SK-N-SH (cell line): ENCODE results near the gene C20orf204. TPM values are rescaled to one million over a fixed set of nuclear protein-coding genes. Genes with fewer than 3 reads are reported as not detected.

Source experiments
- CTCF ChIA-PET: fragments of 300-600, 350-600 bp; formaldehyde crosslinking; extraction: SDS; loops from one replicate; lab custom pipeline; 2021; lab: Yijun Ruan, JAX
- POLR2A ChIA-PET: fragments of 350-600 bp; sonication (Branson Sonifier 250); formaldehyde crosslinking; extraction: SDS; loops from one replicate; lab custom pipeline; 2020; ENCODE audit warnings: antibody characterized with exemption, inconsistent platforms; lab: Yijun Ruan, JAX
- DNase-seq: peaks from one replicate; pipeline ENCODE4 v3.0.0; 2012
- H2AFZ ChIP-seq: fragments of 200-600 bp; sonication (generic); 2 replicates; pipeline ENCODE4 v1.8.1; 2016; ENCODE audit warnings: antibody characterized with exemption, mild to moderate bottlenecking, low read depth
- H3F3A ChIP-seq: fragments of 200-600 bp; sonication (generic); replicated peaks from 2 replicates; pipeline ENCODE3; 2016; ENCODE audit warnings: antibody characterized with exemption, mild to moderate bottlenecking; ENCODE audit not compliant: insufficient read depth
- H3K27ac ChIP-seq, 2 experiments: fragments of 200-500 bp in 1 of 2; fragments of 200-600 bp in 1 of 2; sonication (Bioruptor generic) in 1 of 2; sonication (generic), shearing (Covaris generic) in 1 of 2; 2 replicates each; pipeline versions ENCODE4 v1.5.1 to v1.6.1; 2014 to 2016; ENCODE audit warnings: low read depth in 2 of 2, inconsistent platforms in 1 of 2, low read length in 1 of 2, mild to moderate bottlenecking in 1 of 2, mixed read lengths in 1 of 2
- H3K27me3 ChIP-seq: fragments of 200-600 bp; sonication (generic), shearing (Covaris generic); 2 replicates; pipeline ENCODE4 v1.6.1; 2016; ENCODE audit warnings: mixed run types; ENCODE audit not compliant: insufficient read depth
- H3K36me3 ChIP-seq, 2 experiments: fragments of 200-500 bp in 1 of 2; fragments of 200-600 bp in 1 of 2; sonication (Bioruptor generic) in 1 of 2; sonication (generic) in 1 of 2; replicated peaks in 1 of 2; 2 replicates each; pipeline versions ENCODE3 to v1.5.1; 2014 to 2016; ENCODE audit warnings: low read length in 1 of 2, mild to moderate bottlenecking in 1 of 2; ENCODE audit not compliant: insufficient read depth in 2 of 2, control insufficient read depth in 1 of 2
- H3K4me1 ChIP-seq, 2 experiments: fragments of 200-500 bp in 1 of 2; fragments of 200-600 bp in 1 of 2; sonication (Bioruptor generic) in 1 of 2; sonication (generic), shearing (Covaris generic) in 1 of 2; 2 replicates each; pipeline versions ENCODE4 v1.5.1 to v1.6.1; 2014 to 2016; ENCODE audit warnings: low read depth in 1 of 2, low read length in 1 of 2, mixed run types in 1 of 2; ENCODE audit not compliant: insufficient read depth in 2 of 2, control insufficient read depth in 1 of 2
- H3K4me2 ChIP-seq: fragments of 200-600 bp; sonication (generic), shearing (Covaris generic); 2 replicates; pipeline ENCODE4 v1.6.1; 2017; ENCODE audit warnings: mixed run types
- H3K4me3 ChIP-seq, 2 experiments: fragments of 200-500 bp in 1 of 2; fragments of 200-600 bp in 1 of 2; sonication (Bioruptor generic) in 1 of 2; sonication (generic), shearing (Covaris generic) in 1 of 2; 2 replicates each; pipeline versions ENCODE4 v1.5.1 to v1.8.1; 2014 to 2016; ENCODE audit warnings: low read depth in 2 of 2, inconsistent platforms in 1 of 2, low read length in 1 of 2, mild to moderate bottlenecking in 1 of 2, mixed read lengths in 1 of 2, moderate library complexity in 1 of 2
- H3K79me2 ChIP-seq: fragments of 200-600 bp; sonication (generic); 2 replicates; pipeline ENCODE4 v1.8.1; 2017; ENCODE audit warnings: mild to moderate bottlenecking; ENCODE audit not compliant: insufficient read depth
- H3K9ac ChIP-seq: fragments of 200-600 bp; sonication (generic); 2 replicates; pipeline ENCODE4 v1.6.1; 2017; ENCODE audit warnings: mixed run types
- H3K9me2 ChIP-seq: fragments of 200-600 bp; sonication (generic); 2 replicates; pipeline ENCODE4 v1.6.1; 2017; ENCODE audit warnings: mixed run types
- H3K9me3 ChIP-seq: fragments of 200-600 bp; sonication (generic); 2 replicates; pipeline ENCODE4 v1.6.1; 2017; ENCODE audit warnings: mixed run types, mild to moderate bottlenecking, moderate library complexity
- H4K20me1 ChIP-seq: fragments of 200-600 bp; sonication (generic); 2 replicates; pipeline ENCODE4 v1.6.1; 2017; ENCODE audit warnings: mild to moderate bottlenecking, mixed run types; ENCODE audit not compliant: insufficient read depth
- ELF1 ChIP-seq: IDR thresholded peaks from 2 replicates; pipeline ENCODE4 v1.4.0; 2012
- EP300 ChIP-seq, 2 experiments: IDR thresholded peaks; 2 replicates each; pipeline versions ENCODE4 v1.4.0 to v1.6.1; 2012; ENCODE audit warnings: borderline replicate concordance in 1 of 2, low read depth in 1 of 2, low read length in 1 of 2
- FOXJ3 ChIP-seq: sonication (generic); formaldehyde crosslinking; IDR thresholded peaks from 2 replicates; pipeline ENCODE4 v1.5.1; 2020; ENCODE audit warnings: mild to moderate bottlenecking, missing genetic modification reagents
- FOXM1 ChIP-seq: IDR thresholded peaks from 2 replicates; pipeline ENCODE4 v1.4.0; 2012; ENCODE audit warnings: low read depth, mild to moderate bottlenecking
- MXI1 ChIP-seq: IDR thresholded peaks from 2 replicates; pipeline ENCODE4 v1.6.1; 2012; ENCODE audit warnings: mild to moderate bottlenecking, low read depth, low read length, improper control_type of control experiment
- NFIC ChIP-seq: IDR thresholded peaks from 2 replicates; pipeline ENCODE4 v1.4.0; 2012; ENCODE audit warnings: borderline replicate concordance
- NRF1 ChIP-seq: IDR thresholded peaks from 2 replicates; pipeline ENCODE4 v1.6.1; 2012; ENCODE audit warnings: low read depth, mild to moderate bottlenecking, low read length
- RXRA ChIP-seq: IDR thresholded peaks from 2 replicates; pipeline ENCODE4 v1.4.0; 2012; ENCODE audit warnings: low read depth, mild to moderate bottlenecking, borderline replicate concordance
- SIN3A ChIP-seq: IDR thresholded peaks from 2 replicates; pipeline ENCODE4 v1.6.1; 2012; ENCODE audit warnings: low read depth, mild to moderate bottlenecking, low read length, moderate library complexity, borderline replicate concordance
- SMC3 ChIP-seq: IDR thresholded peaks from 2 replicates; pipeline ENCODE4 v1.6.1; 2012; ENCODE audit warnings: low read depth, low read length, improper control_type of control experiment
- TEAD4 ChIP-seq: IDR thresholded peaks from 2 replicates; pipeline ENCODE4 v1.4.0; 2012; ENCODE audit warnings: mild to moderate bottlenecking, borderline replicate concordance; ENCODE audit not compliant: insufficient read depth
- YY1 ChIP-seq: IDR thresholded peaks from 2 replicates; pipeline ENCODE4 v1.4.0; 2012; ENCODE audit warnings: low read depth, mild to moderate bottlenecking
- WGBS: methylation state at CpG from one replicate; pipeline ENCODE4 v1.1.6; 2017; ENCODE audit warnings: low lambda C conversion rate; 5-methylcytosine and 5-hydroxymethylcytosine counted together
- polyA plus RNA-seq, 3 experiments: library from polyadenylated mRNA; depleted of rRNA; stranded (reverse); fragments of >200 nt; gene quantifications; 2 replicates each; pipeline ENCODE4 v1.2.3, GENCODE V29; 2012
- TF ChIP-seq, protein P1 (sequence below): IDR thresholded peaks from 2 replicates; pipeline ENCODE4 v1.4.0; 2012; ENCODE audit warnings: low read depth, borderline replicate concordance
- TF ChIP-seq, protein P2 (sequence below): IDR thresholded peaks from 2 replicates; pipeline ENCODE4; 2012
- TF ChIP-seq, protein P3 (sequence below): IDR thresholded peaks from 2 replicates; pipeline ENCODE4 v1.4.0; 2012; ENCODE audit warnings: low read depth
- TF ChIP-seq, protein P4 (sequence below): IDR thresholded peaks from 2 replicates; pipeline ENCODE4 v1.4.0; 2012; ENCODE audit warnings: low read depth, borderline replicate concordance

Gene C20orf204
- polyA plus RNA-seq, 1 of the 3 experiments (the other 2 are of a cell fraction): 0.21 TPM

DNA sequence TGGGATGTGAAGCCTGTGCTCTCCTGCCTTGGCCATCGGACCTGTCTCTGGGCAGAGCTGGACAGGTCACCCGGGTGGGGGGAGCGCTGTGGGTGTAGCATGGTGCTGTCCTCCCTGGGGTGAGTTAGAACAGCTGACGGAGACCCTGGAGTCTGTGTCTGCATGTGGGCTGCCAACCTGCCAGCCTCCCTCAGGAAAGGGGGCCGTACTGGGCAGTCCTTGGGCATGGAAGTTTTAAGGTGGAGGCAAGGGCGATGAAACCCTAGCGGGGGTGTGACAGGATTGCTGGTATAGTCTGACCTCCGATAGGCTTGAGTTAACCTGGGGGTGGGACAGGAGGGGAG lies 11.0 kb downstream of the C20orf204 start:
- H3K4me2 ChIP-seq: no peak overlapping the region
- POLR2A ChIA-PET: no interaction called here
- TF ChIP-seq ELF1: no peak
- TF ChIP-seq, protein P1, sequence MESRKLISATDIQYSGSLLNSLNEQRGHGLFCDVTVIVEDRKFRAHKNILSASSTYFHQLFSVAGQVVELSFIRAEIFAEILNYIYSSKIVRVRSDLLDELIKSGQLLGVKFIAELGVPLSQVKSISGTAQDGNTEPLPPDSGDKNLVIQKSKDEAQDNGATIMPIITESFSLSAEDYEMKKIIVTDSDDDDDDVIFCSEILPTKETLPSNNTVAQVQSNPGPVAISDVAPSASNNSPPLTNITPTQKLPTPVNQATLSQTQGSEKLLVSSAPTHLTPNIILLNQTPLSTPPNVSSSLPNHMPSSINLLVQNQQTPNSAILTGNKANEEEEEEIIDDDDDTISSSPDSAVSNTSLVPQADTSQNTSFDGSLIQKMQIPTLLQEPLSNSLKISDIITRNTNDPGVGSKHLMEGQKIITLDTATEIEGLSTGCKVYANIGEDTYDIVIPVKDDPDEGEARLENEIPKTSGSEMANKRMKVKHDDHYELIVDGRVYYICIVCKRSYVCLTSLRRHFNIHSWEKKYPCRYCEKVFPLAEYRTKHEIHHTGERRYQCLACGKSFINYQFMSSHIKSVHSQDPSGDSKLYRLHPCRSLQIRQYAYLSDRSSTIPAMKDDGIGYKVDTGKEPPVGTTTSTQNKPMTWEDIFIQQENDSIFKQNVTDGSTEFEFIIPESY: no peak
- TF ChIP-seq YY1: no peak
- TF ChIP-seq MXI1: no peak
- TF ChIP-seq FOXJ3 (CRISPR knock-in tag): no peak
- TF ChIP-seq NFIC: no peak
- TF ChIP-seq TEAD4: no peak
- TF ChIP-seq FOXM1: no peak
- no peak for TF ChIP-seq RXRA
- no peak for TF ChIP-seq SMC3
- no peak for TF ChIP-seq NRF1
- TF ChIP-seq, protein P2, sequence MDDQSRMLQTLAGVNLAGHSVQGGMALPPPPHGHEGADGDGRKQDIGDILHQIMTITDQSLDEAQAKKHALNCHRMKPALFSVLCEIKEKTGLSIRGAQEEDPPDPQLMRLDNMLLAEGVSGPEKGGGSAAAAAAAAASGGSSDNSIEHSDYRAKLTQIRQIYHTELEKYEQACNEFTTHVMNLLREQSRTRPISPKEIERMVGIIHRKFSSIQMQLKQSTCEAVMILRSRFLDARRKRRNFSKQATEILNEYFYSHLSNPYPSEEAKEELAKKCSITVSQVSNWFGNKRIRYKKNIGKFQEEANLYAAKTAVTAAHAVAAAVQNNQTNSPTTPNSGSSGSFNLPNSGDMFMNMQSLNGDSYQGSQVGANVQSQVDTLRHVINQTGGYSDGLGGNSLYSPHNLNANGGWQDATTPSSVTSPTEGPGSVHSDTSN: no peak
- TF ChIP-seq EP300 (IDR thresholded peaks at IDR 0.05; ENCODE audit: borderline replicate concordance in 1 of 2, low read depth in 1 of 2, low read length in 1 of 2): no peak
- TF ChIP-seq, protein P3, sequence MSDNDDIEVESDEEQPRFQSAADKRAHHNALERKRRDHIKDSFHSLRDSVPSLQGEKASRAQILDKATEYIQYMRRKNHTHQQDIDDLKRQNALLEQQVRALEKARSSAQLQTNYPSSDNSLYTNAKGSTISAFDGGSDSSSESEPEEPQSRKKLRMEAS: no peak
- no peak for TF ChIP-seq SIN3A
- TF ChIP-seq, protein P4, sequence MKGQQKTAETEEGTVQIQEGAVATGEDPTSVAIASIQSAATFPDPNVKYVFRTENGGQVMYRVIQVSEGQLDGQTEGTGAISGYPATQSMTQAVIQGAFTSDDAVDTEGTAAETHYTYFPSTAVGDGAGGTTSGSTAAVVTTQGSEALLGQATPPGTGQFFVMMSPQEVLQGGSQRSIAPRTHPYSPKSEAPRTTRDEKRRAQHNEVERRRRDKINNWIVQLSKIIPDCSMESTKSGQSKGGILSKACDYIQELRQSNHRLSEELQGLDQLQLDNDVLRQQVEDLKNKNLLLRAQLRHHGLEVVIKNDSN: no peak
- no peaks in the 10 kb centered on the region for H3K9me2 ChIP-seq
- no peak overlapping the region for H3K9ac ChIP-seq
- H3K36me3 ChIP-seq: no peaks in the 10 kb centered on the region
- peaks cover 32% of the 10 kb centered on the region for H3K27me3 ChIP-seq
- H3K27ac ChIP-seq: no peak overlapping the region
- CTCF ChIA-PET: interaction anchor here (1.1 to 1.5 kb wide), 3 partner anchors 9 to 73 kb away, joined by 3 to 9 read pairs (median 4); no protein-coding TSS in a partner anchor
- no peaks in the 10 kb centered on the region for H4K20me1 ChIP-seq
- WGBS: 52% methylated on average over 2 of the region's 8 CpGs
- no peaks in the 10 kb centered on the region for H3K9me3 ChIP-seq
- no peak for DNase-seq
- peaks cover 0 to 3% of the 10 kb centered on the region in 2 experiments; a peak in 1 of 4 replicates for H3K4me1 ChIP-seq
- H3K4me3 ChIP-seq: no peak overlapping the region
- H3F3A ChIP-seq: peaks cover 10% of the 10 kb centered on the region
- no peak overlapping the region for H2AFZ ChIP-seq
- H3K79me2 ChIP-seq: no peaks in the 10 kb centered on the region
